ENCODE results near the gene PCDHGA12.
A peak's percentile ranks its signal among the peaks of the same experiment; 100 is the strongest.

PCDHGA12 gene

DNA sequence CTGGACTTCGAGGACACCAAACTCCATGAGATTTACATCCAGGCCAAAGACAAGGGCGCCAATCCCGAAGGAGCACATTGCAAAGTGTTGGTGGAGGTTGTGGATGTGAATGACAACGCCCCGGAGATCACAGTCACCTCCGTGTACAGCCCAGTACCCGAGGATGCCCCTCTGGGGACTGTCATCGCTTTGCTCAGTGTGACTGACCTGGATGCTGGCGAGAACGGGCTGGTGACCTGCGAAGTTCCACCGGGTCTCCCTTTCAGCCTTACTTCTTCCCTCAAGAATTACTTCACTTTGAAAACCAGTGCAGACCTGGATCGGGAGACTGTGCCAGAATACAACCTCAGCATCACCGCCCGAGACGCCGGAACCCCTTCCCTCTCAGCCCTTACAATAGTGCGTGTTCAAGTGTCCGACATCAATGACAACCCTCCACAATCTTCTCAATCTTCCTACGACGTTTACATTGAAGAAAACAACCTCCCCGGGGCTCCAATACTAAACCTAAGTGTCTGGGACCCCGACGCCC, 46.8 kb downstream of the PCDHGA12 start:
- H3K27ac ChIP-seq, result no peak overlapping the region
- no peak for TF ChIP-seq ZFX (IDR thresholded peaks at IDR 0.05)
- TF ChIP-seq, protein P1, sequence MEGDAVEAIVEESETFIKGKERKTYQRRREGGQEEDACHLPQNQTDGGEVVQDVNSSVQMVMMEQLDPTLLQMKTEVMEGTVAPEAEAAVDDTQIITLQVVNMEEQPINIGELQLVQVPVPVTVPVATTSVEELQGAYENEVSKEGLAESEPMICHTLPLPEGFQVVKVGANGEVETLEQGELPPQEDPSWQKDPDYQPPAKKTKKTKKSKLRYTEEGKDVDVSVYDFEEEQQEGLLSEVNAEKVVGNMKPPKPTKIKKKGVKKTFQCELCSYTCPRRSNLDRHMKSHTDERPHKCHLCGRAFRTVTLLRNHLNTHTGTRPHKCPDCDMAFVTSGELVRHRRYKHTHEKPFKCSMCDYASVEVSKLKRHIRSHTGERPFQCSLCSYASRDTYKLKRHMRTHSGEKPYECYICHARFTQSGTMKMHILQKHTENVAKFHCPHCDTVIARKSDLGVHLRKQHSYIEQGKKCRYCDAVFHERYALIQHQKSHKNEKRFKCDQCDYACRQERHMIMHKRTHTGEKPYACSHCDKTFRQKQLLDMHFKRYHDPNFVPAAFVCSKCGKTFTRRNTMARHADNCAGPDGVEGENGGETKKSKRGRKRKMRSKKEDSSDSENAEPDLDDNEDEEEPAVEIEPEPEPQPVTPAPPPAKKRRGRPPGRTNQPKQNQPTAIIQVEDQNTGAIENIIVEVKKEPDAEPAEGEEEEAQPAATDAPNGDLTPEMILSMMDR (conservative IDR thresholded peaks at IDR 0.05), result no peak

DNA sequence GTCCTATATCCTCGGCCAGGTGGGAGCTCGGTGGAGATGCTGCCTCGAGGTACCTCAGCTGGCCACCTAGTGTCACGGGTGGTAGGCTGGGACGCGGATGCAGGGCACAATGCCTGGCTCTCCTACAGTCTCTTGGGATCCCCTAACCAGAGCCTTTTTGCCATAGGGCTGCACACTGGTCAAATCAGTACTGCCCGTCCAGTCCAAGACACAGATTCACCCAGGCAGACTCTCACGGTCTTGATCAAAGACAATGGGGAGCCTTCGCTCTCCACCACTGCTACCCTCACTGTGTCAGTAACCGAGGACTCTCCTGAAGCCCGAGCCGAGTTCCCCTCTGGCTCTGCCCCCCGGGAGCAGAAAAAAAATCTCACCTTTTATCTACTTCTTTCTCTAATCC, 47.5 kb downstream of the PCDHGA12 start:
- H3K27ac ChIP-seq, result no peak overlapping the region
- TF ChIP-seq, protein P1 (conservative IDR thresholded peaks at IDR 0.05), result no peak
- TF ChIP-seq ZFX (IDR thresholded peaks at IDR 0.05), result no peak

DNA sequence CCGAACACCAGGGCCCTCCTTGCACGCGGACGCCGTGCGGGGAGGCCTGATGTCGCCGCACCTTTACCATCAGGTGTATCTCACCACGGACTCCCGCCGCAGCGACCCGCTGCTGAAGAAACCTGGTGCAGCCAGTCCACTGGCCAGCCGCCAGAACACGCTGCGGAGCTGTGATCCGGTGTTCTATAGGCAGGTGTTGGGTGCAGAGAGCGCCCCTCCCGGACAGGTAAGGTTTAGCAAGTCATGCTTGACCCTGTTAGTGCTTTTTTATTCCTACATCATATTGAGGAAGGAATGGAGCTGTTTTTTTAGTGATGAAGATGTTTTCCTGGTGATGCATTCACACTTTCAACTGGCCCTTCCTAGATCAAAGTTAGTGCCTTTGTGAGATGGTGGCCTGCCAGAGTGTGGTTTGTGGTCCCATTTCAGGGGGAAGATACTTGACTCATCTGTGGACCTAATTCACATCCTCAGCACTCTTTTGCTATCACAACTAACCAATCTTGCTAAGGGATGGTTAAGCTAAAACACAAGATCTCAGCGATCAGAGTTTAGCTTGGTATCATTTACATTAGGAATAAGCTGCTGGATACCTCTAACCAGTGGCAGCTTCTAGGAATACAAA, 48.1 kb downstream of the PCDHGA12 start:
- no peak for TF ChIP-seq ZFX (IDR thresholded peaks at IDR 0.05)
- TF ChIP-seq, protein P1 (conservative IDR thresholded peaks at IDR 0.05), result peak; percentile 86
- H3K27ac ChIP-seq, result no peak overlapping the region

- no peak overlapping the region for H3K27ac ChIP-seq
- TF ChIP-seq ZFX (IDR thresholded peaks at IDR 0.05), result no peak
- TF ChIP-seq, protein P1 (conservative IDR thresholded peaks at IDR 0.05), result no peak
Observed at GRCh38 chr5:141479776-141480175, 49.5 kb downstream of the PCDHGA12 start.
